AG10803 (cell line): ENCODE results near the gene PIK3R1.

ENCODE experiments used
- DNase-seq: peaks from one replicate; pipeline ENCODE4 v3.0.0; 2010; ENCODE audit warnings: low read depth
- H3K4me3 ChIP-seq: 2 replicates; pipeline ENCODE4 v1.5.1; 2011; ENCODE audit warnings: mild to moderate bottlenecking, low read length, control low read depth
- CTCF ChIP-seq: conservative IDR thresholded peaks from 2 replicates; pipeline ENCODE4 v1.5.1; 2011; ENCODE audit warnings: mild to moderate bottlenecking, low read length, control low read depth, inconsistent platforms

The PIK3R1 gene

GRCh38 chr5:68341006-68341405 is 125.5 kb downstream of the PIK3R1 start:
- no peak for TF ChIP-seq CTCF
- no peak overlapping the region for H3K4me3 ChIP-seq
- no peak for DNase-seq

- no peak overlapping the region for H3K4me3 ChIP-seq
- DNase-seq = no peak
- no peak for TF ChIP-seq CTCF
These were observed 127.1 kb downstream of the PIK3R1 start for GRCh38 chr5:68342693-68343092.

- DNase-seq = peak; percentile 80
- no peak overlapping the region for H3K4me3 ChIP-seq
- TF ChIP-seq CTCF = no peak
These were observed 127.9 kb downstream of the PIK3R1 start for GRCh38 chr5:68343421-68343826.

- TF ChIP-seq CTCF = no peak
- H3K4me3 ChIP-seq = no peak overlapping the region
- peak; percentile 60 for DNase-seq
These were observed 129.0 kb downstream of the PIK3R1 start for GRCh38 chr5:68344447-68345111.

GRCh38 chr5:68345171-68345570 is 129.6 kb downstream of the PIK3R1 start:
- TF ChIP-seq CTCF = no peak
- H3K4me3 ChIP-seq = no peak overlapping the region
- DNase-seq = no peak

GRCh38 chr5:68345582-68345981 is 130.0 kb downstream of the PIK3R1 start:
- DNase-seq = no peak
- no peak for TF ChIP-seq CTCF
- H3K4me3 ChIP-seq = no peak overlapping the region

GRCh38 chr5:68347536-68347935 is 132.0 kb downstream of the PIK3R1 start:
- TF ChIP-seq CTCF = no peak
- DNase-seq = no peak
- no peak overlapping the region for H3K4me3 ChIP-seq
